22Rv1 (cell line): Measurements from ENCODE around the gene ANGPT4.

Source experiments
- ZFX ChIP-seq: fragments of 450-650 bp; IDR thresholded peaks from 2 replicates; pipeline ENCODE4 v1.6.1; 2017; ENCODE audit warnings: antibody characterized with exemption, borderline replicate concordance
- TF ChIP-seq, protein P1 (sequence below): fragments of 450-650 bp; IDR thresholded peaks from 2 replicates; pipeline ENCODE4 v1.5.1; 2017; ENCODE audit warnings: mild to moderate bottlenecking

DNA sequence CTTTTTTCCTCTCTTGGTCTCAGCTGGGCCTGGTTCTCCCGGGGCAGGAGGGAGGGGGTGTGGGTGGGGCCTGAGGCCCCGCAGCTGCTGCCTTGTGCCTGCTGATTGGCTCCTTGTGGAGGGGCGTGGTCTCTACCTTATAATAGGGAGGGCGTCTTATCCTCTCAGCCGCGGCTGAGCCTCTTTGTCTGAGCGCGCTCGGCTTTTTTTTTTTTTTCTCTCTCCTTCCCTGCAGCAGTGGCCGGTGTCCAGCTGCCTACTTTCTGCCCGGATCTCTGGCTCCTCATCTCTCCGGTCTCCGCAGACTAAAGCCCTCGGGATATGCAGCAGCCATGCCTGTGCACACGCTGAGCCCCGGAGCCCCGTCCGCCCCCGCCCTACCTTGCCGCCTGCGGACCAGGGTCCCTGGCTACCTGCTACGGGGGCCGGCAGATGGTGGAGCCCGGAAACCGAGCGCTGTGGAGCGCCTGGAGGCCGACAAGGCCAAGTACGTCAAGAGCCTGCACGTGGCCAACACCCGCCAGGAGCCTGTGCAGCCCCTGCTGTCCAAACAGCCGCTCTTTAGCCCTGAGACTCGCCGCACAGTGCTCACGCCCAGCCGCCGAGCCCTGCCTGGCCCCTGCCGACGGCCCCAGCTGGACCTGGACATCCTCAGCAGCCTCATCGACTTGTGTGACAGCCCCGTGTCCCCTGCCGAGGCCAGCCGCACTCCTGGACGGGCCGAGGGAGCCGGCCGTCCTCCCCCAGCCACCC is 71.5 kb downstream of the ANGPT4 start:
- TF ChIP-seq, protein P1, sequence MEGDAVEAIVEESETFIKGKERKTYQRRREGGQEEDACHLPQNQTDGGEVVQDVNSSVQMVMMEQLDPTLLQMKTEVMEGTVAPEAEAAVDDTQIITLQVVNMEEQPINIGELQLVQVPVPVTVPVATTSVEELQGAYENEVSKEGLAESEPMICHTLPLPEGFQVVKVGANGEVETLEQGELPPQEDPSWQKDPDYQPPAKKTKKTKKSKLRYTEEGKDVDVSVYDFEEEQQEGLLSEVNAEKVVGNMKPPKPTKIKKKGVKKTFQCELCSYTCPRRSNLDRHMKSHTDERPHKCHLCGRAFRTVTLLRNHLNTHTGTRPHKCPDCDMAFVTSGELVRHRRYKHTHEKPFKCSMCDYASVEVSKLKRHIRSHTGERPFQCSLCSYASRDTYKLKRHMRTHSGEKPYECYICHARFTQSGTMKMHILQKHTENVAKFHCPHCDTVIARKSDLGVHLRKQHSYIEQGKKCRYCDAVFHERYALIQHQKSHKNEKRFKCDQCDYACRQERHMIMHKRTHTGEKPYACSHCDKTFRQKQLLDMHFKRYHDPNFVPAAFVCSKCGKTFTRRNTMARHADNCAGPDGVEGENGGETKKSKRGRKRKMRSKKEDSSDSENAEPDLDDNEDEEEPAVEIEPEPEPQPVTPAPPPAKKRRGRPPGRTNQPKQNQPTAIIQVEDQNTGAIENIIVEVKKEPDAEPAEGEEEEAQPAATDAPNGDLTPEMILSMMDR = no peak
- no peak for TF ChIP-seq ZFX
